Neural progenitor cell (in vitro differentiated cells): ENCODE results near the gene VEZT. TPM values are rescaled to one million over a fixed set of nuclear protein-coding genes. Genes with fewer than 3 reads are reported as not detected.

Experiments
- DNase-seq: peaks from one replicate; pipeline ENCODE4 v3.0.0-alpha.2; 2016; ENCODE audit warnings: low spot score
- H2AFZ ChIP-seq: fragments of 200-600 bp; sonication (generic); replicated peaks from 2 replicates; pipeline ENCODE4 v1.6.1; 2016; ENCODE audit warnings: antibody characterized with exemption
- H3F3A ChIP-seq: fragments of 200-600 bp; sonication (generic); 2 replicates; pipeline ENCODE4 v1.6.1; 2016; ENCODE audit warnings: antibody characterized with exemption, low read depth
- H3K27ac ChIP-seq: fragments of 200-600 bp; sonication (generic); 2 replicates; pipeline ENCODE4 v1.5.1; 2016; ENCODE audit warnings: mild to moderate bottlenecking
- H3K27me3 ChIP-seq: fragments of 200-600 bp; sonication (generic); 2 replicates; pipeline ENCODE4 v1.6.1; 2016; ENCODE audit warnings: mild to moderate bottlenecking, moderate library complexity
- H3K36me3 ChIP-seq: fragments of 200-600 bp; sonication (generic); 2 replicates; pipeline ENCODE4 v1.5.1; 2016
- H3K4me1 ChIP-seq: fragments of 200-600 bp; sonication (generic); 2 replicates; pipeline ENCODE4 v1.6.1; 2016; ENCODE audit warnings: mixed run types
- H3K4me2 ChIP-seq: fragments of 200-600 bp; sonication (generic); 2 replicates; pipeline ENCODE4 v1.6.1; 2016
- H3K4me3 ChIP-seq: fragments of 200-600 bp; sonication (generic); 2 replicates; pipeline ENCODE4 v1.5.1; 2016
- H3K79me2 ChIP-seq: fragments of 200-600 bp; sonication (generic); 2 replicates; pipeline ENCODE4 v1.6.1; 2016; ENCODE audit warnings: low read depth
- H3K9ac ChIP-seq: fragments of 200-600 bp; sonication (generic); 2 replicates; pipeline ENCODE4 v1.6.1; 2016
- H3K9me3 ChIP-seq: fragments of 200-600 bp; sonication (generic); 2 replicates; pipeline ENCODE4 v1.5.1; 2016; ENCODE audit warnings: low read depth
- H4K20me1 ChIP-seq: fragments of 200-600 bp; sonication (generic); 2 replicates; pipeline ENCODE4 v1.6.1; 2016; ENCODE audit warnings: low read depth
- H3K27ac Mint-ChIP-seq: 3 replicates; pipeline ENCODE4 v1.8.0; 2021; ENCODE audit warnings: mixed read lengths
- H3K27me3 Mint-ChIP-seq: 2 replicates; pipeline ENCODE4 v1.8.0; 2022; ENCODE audit warnings: low read depth, mild to moderate bottlenecking, inconsistent platforms, moderate library complexity, mixed read lengths; ENCODE audit not compliant: insufficient read depth
- H3K36me3 Mint-ChIP-seq: 3 replicates; pipeline ENCODE4 v1.8.0; 2021; ENCODE audit warnings: mixed read lengths
- H3K4me1 Mint-ChIP-seq: 3 replicates; pipeline ENCODE4 v1.8.0; 2021; ENCODE audit warnings: mixed read lengths
- H3K4me3 Mint-ChIP-seq: 3 replicates; pipeline ENCODE4 v1.8.0; 2021; ENCODE audit warnings: mild to moderate bottlenecking, moderate library complexity, mixed read lengths
- H3K9me3 Mint-ChIP-seq: 3 replicates; pipeline ENCODE4 v1.8.0; 2020; ENCODE audit warnings: mixed read lengths
- CTCF ChIP-seq: fragments of 200-600 bp; sonication (generic); IDR thresholded peaks from 2 replicates; pipeline ENCODE4 v1.5.1; 2017; ENCODE audit warnings: antibody characterized with exemption, mild to moderate bottlenecking
- EZH2 ChIP-seq: fragments of 200-600 bp; sonication (generic); IDR thresholded peaks from 2 replicates; pipeline ENCODE4 v1.6.1; 2017; ENCODE audit warnings: antibody characterized with exemption, mild to moderate bottlenecking, moderate library complexity
- EZH2phosphoT487 ChIP-seq: fragments of 200-600 bp; sonication (generic); IDR thresholded peaks from 2 replicates; pipeline ENCODE4 v1.6.1; 2017; ENCODE audit warnings: antibody characterized with exemption
- total RNA-seq: library from RNA; depleted of rRNA; stranded (reverse); fragments of >200 nt; gene quantifications from 2 replicates; pipeline ENCODE4 v1.2.3, GENCODE V29; 2015; ENCODE audit warnings: low replicate concordance

VEZT gene
- total RNA-seq, 1 donor from 2014 or later = 126 TPM

- peaks cover 4% of the 10 kb centered on the region for H3K4me1 Mint-ChIP-seq
- TF ChIP-seq CTCF (no peak), EZH2phosphoT487 (no peak), EZH2 (no peak)
- Histone ChIP-seq H3K4me2 (no peak overlapping the region), H3K9me3 (no peaks in the 10 kb centered on the region), H3K27ac (no peak overlapping the region), H3K36me3 (peaks cover 7% of the 10 kb centered on the region), H3F3A (no peaks in the 10 kb centered on the region), H3K27me3 (no peaks in the 10 kb centered on the region), H4K20me1 (peaks cover 46% of the 10 kb centered on the region), H3K4me1 (peaks cover 7% of the 10 kb centered on the region), H3K79me2 (peaks cover 100% of the 10 kb centered on the region), H3K9ac (no peak overlapping the region), H2AFZ (no peak overlapping the region), H3K4me3 (no peak overlapping the region)
- no peak overlapping the region for H3K27ac Mint-ChIP-seq
- no peak for DNase-seq
- H3K4me3 Mint-ChIP-seq = no peak overlapping the region
- H3K9me3 Mint-ChIP-seq = peaks cover 3% of the 10 kb centered on the region
- no peaks in the 10 kb centered on the region for H3K27me3 Mint-ChIP-seq
- peaks cover 17% of the 10 kb centered on the region for H3K36me3 Mint-ChIP-seq
These were observed 26.7 kb downstream of the VEZT start for GRCh38 chr12:95244350-95244749.

GRCh38 chr12:95248095-95248494, 30.5 kb downstream of the VEZT start:
- no peak overlapping the region for H3K27ac Mint-ChIP-seq
- no peak for TF ChIP-seq EZH2phosphoT487
- no peak for TF ChIP-seq EZH2
- TF ChIP-seq CTCF = no peak
- no peaks in the 10 kb centered on the region for H3K36me3 ChIP-seq
- H3K4me1 Mint-ChIP-seq = peaks cover 8% of the 10 kb centered on the region
- H3K4me3 Mint-ChIP-seq = no peak overlapping the region
- no peaks in the 10 kb centered on the region for H3K27me3 Mint-ChIP-seq
- no peak overlapping the region for H2AFZ ChIP-seq
- H3F3A ChIP-seq = no peaks in the 10 kb centered on the region
- H3K9me3 ChIP-seq = no peaks in the 10 kb centered on the region
- DNase-seq = no peak
- H3K79me2 ChIP-seq = peaks cover 99% of the 10 kb centered on the region
- peaks cover 2% of the 10 kb centered on the region for H3K9me3 Mint-ChIP-seq
- peaks cover 55% of the 10 kb centered on the region for H4K20me1 ChIP-seq
- peaks cover 8% of the 10 kb centered on the region for H3K4me1 ChIP-seq
- peaks cover 17% of the 10 kb centered on the region for H3K36me3 Mint-ChIP-seq
- H3K27me3 ChIP-seq = no peaks in the 10 kb centered on the region
- no peak overlapping the region for H3K4me2 ChIP-seq
- no peak overlapping the region for H3K9ac ChIP-seq
- no peak overlapping the region for H3K27ac ChIP-seq
- no peak overlapping the region for H3K4me3 ChIP-seq

- Histone ChIP-seq H3K9me3 (no peaks in the 10 kb centered on the region), H3K4me2 (no peak overlapping the region), H4K20me1 (peaks cover 52% of the 10 kb centered on the region), H3K27me3 (no peaks in the 10 kb centered on the region), H3K79me2 (peaks cover 99% of the 10 kb centered on the region), H3K4me1 (peaks cover 8% of the 10 kb centered on the region), H3K4me3 (no peak overlapping the region), H3K27ac (peak overlapping the region; percentile 31), H3F3A (no peaks in the 10 kb centered on the region), H3K9ac (no peak overlapping the region), H3K36me3 (no peaks in the 10 kb centered on the region), H2AFZ (no peak overlapping the region)
- H3K9me3 Mint-ChIP-seq = peaks cover under 1% of the 10 kb centered on the region
- no peak for TF ChIP-seq CTCF
- H3K27ac Mint-ChIP-seq = no peak overlapping the region
- H3K4me3 Mint-ChIP-seq = no peak overlapping the region
- peak; percentile 5 for DNase-seq
- H3K4me1 Mint-ChIP-seq = peaks cover 12% of the 10 kb centered on the region
- peaks cover 19% of the 10 kb centered on the region for H3K36me3 Mint-ChIP-seq
- no peaks in the 10 kb centered on the region for H3K27me3 Mint-ChIP-seq
These were observed 31.2 kb downstream of the VEZT start for GRCh38 chr12:95248604-95249360.
